Activated naive CD8-positive, alpha-beta T cell treated with anti-CD3 and anti-CD28 coated beads, Interleukin-2, amount 50 U/mL, for 16 hours (primary cell): Measurements from ENCODE around the gene TNFRSF4.
"Not testable (repeated sequence)": the region's sequence is repeated elsewhere in the genome, so short reads cannot be mapped to it uniquely, and the experiment has no call there.

Experiments
- DNase-seq: peaks from one replicate; pipeline ENCODE4 v3.0.0-alpha.2; 2020; ENCODE audit warnings: low read depth, low spot score

The TNFRSF4 gene

DNA sequence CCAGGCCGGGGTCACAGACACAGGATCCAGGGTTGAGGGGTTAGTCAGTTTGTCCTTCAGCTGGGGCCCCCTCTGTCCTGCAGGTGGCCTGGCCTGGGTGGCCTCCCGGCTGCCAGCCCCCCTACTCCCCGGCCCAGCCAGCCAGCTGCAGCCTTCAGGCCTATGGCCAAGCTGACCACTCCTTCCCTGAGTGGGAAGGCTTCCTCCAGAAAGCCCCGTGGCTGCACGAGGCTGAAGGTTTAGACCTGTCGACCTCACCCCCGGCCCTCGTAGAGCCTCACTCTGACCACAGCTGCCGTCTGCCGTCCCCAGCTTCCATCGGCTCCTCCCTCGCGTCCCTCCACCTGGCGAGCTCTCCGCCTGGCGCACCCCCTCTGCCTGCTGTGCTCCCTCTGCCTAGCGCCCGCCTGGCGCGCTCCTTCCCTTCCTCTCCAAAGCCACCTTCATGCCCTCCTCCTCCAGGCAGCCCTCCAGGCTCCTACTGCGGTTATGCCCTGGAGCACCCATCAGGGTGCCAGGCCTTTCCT is 30.7 kb downstream of the TNFRSF4 start:
- DNase-seq: no peak

DNA sequence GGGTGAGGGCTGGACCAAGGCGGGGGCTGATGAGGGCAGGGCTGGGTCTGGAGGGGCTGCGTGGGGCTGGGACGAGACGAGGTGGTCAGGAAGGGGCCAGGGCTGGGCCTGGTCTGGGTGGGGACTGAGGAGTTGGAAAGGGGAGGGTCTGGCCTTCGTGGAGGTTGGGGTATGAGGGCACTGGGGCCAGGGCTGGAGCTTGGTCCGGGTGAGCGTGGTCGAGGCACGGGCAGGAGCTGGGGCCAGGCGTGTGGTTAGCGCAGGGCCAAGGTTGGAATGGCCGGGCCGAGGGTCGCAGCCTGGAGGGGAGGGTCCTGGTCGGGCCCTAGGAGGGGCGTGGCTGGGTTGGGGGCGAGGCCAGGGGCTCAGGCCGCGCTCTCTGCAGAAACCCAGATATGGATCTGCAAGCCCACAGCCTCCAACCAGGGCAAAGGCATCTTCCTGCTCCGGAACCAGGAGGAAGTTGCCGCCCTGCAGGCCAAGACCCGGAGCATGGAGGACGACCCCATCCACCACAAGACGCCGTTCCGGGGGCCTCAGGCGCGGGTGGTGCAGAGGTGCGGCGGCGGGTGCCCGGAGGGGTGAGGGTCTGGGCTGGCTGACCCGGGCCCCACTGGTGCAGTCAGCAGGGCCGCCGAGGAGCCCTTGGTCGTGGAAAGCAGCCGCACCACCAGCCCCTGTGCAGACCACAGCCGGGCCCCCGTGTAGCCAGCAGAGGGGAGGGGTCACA is 31.3 kb downstream of the TNFRSF4 start:
- no peak for DNase-seq

DNA sequence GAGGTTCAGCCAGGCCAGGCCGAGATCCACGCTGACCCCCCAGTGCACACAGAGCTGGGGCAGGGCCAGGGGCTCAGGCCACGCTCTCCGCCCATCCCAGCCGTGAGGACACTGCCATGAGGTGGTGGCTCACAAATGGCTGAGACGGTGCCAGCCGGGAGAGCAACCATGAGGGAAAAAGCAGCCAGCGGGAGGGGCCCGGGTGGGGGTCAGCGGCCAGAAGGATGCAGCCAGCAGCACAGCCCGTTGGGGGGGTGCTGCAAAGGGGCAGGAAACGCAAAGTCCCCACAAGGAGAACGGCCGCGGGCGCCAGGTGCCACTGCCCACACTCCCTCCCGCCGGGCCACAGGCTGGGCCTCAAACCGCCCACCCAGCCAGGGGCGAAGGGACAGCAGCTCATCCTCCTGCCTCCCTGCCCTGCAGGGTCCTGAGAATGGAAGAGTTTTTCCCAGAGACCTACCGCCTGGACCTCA is 32.0 kb downstream of the TNFRSF4 start:
- DNase-seq: no peak

DNA sequence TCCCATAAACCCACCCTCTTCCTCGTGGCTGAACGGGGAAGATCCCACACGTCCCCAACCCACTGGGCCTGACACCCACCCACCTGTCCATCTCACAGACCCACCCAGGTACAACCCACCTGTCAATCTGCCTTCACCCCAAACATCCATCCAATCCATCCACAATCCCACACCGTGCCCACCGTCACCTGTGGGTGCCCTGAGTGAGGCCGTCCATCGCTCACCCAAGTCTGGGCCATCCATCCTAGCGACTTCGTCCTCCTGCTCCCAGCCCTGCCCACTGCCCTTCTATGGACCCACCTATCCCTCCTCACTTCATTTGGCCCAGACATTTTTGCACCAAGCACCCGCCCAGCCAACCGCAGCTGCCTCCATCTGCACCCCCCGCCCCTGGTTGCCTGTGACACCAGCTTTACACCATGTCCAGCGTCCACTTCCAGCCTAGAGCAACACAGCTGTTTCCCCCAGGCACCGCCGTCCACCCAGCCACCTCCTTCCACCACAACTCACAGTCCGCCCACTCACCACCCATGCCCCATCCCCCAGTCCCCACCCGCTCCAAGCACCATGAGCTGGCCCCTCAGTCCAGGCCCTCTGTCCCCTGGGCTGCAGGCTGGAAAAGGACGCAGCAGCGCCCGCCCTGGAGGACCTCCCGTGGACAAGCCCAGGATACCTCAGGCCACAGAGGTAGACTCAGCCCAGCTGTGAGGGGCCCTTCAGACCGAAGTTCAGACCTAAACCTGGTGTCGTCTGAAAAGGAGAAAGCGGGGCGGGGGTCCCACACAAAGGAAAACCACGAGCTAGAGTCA is 32.6 kb downstream of the TNFRSF4 start:
- no peak for DNase-seq

DNA sequence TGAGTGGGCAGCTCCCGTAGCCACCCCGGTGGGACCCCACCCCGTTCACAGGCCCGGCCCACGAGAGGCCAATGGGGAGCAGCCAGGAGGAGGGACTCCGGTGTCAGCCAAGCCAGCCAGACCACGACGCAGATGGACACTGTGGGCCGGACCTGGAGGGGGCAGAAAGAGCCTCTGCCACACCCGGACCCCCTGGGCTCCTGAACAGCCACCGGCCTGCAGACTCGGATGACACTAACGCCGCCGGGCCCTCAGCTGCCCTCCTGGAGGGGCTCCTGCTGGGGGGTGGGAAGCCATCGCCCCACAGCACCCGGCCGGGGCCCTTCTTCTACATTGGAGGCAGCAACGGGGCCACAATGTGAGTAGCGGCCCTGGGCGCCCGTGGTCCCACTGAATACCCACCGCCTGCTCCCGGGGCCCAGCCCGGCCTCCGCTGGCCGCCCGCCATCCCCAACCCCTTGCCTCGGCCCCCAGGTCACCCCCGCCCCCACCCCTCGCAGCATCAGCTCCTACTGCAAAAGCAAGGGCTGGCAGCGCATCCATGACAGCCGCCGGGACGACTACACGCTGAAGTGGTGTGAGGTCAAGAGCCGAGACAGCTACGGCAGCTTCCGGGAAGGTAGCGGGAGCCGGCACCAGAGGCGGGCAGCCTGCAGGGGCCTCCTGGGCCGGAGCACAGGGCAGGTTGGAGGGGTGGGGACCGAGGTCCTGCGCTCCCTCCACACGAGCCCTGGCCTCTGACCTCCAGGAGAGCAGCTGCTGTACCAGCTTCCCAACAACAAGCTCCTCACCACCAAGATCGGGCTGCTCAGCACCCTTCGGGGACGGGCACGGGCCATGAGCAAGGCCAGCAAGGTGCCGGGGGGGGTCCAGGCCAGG is 33.7 kb downstream of the TNFRSF4 start:
- no peak for DNase-seq

DNA sequence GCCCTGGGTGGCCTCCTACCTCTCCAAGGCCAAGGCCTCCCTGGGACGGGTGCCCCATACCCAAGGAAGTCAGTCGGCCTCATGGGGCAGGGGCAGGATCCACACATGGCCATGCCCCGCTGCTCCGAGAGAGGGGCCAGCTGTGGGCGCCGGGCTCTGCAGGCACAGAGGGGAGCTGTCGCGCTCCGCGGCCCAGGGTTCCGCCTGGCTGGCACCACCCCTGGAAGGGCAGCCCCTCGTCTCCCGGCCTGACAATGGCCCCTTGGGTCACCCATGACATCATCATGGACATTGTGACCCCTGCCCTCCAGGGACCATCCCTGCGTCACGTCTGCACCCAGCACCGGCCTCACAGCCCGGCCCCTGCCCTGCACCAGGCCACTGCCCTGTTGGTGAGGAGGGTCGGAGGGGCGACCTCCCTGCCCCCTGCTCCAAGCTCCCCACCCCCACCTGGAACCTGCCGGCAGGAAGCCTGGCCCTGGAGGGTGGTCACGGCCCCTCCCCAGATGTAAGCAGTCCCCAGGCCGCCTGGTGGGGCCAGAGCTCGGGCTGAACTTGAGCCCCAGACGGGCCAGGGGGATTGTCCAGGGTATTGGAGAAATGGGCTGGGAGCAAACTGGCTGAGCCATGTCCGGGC is 34.5 kb downstream of the TNFRSF4 start:
- DNase-seq: no peak

DNA sequence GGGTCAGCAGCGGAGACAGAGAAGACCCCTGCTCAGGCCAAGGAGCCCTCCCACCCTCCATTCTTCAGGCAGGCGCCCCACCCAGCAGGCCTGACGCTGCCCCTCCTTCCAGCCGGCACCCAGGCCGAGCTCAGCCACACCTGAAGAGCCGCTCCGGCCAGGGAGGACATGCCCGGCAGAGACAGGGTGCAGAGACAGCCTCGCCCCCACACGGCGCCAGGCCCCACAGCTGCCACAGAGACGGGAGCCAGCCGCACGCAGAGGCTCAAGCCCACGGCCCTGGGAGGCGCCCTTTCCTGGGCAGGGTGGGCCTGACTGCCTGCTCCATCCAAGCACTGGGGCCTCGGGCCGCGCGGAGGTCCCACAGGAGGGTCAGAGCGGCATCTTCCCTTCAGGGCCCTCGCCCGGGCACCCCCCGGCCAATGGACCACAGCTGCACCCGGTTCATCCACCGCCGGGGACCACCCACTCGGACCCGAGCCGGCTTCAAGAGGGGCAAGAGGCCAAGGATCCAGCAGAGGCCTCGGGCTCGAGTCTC is 35.1 kb downstream of the TNFRSF4 start:
- DNase-seq: no peak

DNA sequence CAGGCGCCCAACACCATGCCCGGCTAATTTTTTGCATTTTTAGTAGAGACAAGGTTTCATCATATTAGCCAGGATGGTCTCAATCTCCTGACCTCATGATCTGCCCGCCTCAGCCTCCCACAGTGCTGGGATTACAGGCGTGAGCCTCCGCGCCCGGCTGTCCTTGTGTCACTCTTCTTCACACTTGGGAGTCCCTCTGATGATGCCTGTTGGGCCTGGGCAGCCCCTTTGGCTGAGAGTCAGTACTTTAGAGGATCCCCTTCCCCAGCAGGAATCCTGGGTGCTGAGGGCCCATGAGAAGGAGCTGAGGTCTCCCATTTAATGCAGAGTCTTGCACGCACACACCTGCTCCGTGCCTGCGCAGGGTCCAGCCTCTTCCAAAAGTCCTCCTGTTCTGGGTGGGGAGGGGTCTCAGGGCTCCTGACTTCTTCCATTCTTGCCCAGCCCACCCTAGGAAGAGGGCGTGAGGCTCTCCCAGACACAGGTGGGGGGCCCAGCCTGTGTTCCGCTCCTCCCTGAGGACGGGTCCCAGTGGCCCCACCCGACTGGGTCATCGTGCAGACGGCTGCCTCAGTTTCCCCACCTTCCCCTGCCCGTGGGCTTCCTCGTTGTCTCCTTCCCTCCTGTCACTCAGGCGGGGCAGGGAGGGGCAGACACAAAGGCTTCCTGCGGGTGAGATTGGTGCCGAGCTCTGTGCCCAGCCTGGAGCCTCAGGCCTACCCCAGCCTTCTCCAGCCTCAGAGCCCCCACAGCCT is 36.3 kb downstream of the TNFRSF4 start:
- no peak for DNase-seq

DNA sequence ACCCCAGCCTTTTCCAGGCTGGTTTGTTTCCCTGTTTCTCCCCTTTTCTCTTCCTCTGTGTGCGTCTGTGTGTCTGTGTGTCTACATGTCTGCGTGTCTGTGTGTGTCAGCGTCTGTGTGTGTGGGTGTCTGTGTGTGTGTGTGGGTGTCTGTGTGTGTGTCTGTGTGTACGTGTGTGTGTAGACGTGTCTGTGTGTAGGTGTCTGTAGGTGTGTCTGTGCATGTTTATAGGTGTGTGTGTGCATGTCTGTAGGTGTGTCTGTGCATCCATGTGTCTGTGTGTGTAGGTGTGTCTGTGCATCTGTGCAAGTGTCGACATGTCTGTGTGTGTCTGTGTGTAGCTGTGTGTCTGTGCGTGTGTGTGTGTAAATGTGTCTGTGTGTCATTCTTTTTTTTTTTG is 37.0 kb downstream of the TNFRSF4 start:
- DNase-seq: no peak

DNA sequence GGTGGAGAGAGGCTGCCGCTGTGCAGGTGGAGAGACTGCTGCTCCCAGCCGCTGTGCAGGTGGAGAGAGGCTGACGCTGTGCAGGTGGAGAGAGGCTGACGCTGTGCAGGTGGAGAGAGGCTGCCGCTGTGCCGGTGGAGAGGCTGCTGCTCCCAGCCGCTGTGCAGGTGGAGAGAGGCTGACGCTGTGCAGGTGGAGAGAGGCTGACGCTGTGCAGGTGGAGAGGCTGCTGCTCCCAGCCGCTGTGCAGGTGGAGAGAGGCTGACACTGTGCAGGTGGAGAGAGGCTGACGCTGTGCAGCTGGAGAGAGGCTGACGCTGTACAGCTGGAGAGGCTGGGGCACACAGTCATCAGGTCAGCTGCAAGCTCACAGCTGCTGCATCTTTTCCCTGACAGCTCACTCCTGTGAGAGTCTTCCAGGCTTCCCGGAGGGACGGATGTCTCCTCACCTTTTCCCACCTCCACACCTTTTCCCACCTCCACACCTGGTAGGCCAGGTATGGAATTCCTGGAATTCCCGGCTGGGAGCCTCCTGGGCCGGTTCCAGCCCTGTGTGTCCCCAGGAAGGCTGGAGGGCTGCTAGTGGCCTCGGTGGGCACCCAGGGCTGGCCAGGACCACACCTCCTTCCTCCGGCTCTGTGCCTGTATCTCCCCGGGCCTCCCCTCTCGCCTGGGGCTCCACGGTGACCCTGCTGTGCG is 37.7 kb downstream of the TNFRSF4 start:
- not testable (repeated sequence) for DNase-seq

DNA sequence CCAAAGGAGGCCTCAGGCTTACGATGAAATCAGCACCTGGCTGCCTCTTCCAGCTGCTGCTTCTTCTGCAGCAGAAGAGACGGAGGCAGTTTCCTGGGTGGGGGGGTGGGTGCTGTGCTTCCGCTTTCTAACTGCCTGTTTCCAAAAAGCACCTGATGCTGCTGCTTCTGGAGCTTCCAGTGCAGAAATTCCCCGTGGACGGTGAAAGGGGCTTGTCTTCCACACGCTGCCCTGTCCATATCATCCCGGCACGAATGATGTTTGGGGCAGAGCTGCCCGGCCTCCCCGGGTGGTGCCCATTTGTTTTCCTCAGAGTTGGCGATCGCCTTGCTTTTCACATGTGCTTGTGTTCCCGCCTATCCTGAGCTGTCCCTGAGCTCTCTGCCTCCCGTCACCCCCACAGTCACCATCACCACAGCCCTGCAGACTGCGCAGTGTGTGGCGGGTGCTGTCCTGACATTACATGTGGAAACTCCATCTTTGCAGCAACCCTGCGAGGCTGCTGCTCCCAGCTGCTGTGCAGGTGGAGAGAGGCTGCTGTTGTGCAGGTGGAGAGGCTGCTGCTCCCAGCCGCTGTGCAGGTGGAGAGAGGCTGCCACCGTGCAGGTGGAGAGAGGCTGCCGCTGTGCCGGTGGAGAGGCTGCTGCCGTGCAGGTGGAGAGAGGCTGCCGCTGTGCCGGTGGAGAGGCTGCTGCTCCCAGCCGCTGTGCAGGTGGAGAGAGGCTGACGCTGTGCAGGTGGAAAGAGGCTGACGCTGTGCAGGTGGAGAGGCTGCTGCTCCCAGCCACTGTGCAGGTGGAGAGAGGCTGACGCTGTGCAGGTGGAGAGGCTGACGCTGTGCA is 38.5 kb downstream of the TNFRSF4 start:
- DNase-seq: no peak

DNA sequence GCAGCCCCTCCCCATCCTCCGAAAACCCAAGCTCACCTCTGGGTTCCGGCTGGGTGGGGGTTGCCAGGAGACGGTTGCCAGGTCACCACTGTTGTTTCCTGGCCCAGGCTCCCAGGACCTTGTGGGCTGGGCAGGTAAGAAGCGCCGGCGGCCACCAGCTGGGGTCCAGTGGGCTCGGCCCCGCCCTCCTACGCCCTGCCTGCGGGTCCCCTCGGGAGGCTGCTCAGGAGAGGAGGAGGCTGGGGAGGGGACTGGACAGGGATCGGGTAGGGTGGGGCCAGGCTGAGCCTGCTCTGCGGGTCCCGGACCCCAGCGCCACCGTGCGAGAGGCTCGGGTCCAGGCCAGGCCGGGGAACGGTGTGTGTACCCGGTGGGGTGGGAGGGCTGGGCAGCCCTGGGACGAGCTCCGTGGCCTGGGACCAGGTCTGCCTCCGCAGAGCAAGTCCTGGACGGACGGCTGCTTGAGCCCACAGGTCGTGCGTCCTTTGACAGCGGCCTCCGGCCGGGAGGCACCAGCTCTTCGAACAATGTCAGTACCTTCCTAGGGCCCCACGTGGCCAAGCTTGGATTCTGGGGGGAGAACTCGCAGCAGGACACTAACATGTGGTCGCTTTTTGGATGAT is 40.0 kb downstream of the TNFRSF4 start, which contains the start of gene TTLL10:
TTLL10 (plus strand) TSS at position 88 of the 623 bp plus-strand sequence. CDS start 5,336 bp downstream, outside the sequence.
- DNase-seq: no peak

DNA sequence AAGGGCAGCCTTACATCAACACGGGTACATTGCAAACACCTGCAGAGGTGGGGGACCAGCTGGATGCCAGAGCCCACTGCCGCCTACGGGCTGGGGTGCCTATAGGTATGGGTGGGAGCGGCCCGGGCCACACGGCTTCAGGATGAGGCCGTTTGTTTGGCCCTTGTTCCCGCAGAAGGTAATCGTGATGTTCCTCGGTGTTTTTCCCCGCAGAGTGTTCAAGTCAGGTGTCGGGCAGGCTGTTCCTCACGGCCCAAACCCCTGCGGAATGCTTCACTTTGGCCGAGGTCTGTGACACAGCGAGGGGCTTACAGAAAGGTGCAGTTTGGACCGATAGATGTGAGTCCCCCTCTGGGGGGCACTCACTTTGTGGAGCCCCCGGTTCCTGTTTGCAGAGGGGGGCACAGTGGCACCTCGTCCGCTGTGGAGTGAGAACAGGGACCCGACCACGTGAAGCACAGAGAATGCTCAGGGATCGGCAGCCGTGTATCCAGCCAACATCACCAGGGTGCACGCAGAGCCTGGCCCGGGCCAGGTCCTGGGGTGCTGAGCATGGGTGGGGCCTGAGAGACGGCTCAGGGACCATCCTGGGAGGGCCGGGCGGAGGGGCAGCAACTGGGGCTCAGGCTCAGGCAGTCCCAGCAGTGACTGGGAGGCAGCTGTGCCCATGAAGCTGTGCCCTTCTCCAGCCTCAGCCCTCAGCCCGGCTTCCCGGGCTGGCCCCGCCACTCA is 40.7 kb downstream of the TNFRSF4 start:
- no peak for DNase-seq

DNA sequence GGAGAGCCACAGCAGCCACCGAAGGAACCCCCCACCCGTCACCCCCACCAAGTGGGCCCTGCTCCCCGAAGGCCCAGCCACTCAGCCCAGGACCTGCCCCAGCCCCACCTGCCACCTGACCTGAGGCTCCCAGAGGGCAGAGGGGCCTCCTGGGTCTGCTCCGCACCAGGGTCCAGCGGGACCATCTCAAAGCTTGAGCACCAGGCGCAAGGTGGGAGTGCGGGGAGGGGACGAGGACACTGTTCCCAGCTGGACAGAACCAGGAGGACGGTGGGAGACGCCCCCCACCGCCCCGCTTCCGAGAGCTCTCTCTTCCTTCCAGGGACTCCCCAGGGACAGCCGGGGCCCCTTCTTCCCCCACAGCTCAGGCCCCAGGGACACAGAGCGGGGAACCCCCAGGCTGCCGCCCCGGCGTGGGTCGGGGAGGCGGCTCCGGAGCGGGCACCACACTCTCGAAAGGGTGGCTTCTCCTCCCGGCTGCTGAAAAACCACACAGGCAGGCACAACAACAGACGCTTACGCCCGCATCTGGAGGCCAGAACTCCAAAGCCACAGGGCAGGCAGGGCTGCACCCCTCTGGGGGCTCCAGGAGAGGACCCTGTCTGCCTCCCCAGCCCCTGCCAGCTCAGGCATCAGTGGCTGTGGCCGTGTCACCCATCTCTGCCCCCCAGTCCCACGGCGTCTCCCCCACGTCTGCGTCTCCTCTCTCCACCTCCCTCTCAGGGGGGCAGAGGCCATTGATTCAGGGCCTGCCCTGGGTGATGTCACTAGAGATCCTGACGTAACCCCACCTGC is 42.2 kb downstream of the TNFRSF4 start:
- DNase-seq: no peak

DNA sequence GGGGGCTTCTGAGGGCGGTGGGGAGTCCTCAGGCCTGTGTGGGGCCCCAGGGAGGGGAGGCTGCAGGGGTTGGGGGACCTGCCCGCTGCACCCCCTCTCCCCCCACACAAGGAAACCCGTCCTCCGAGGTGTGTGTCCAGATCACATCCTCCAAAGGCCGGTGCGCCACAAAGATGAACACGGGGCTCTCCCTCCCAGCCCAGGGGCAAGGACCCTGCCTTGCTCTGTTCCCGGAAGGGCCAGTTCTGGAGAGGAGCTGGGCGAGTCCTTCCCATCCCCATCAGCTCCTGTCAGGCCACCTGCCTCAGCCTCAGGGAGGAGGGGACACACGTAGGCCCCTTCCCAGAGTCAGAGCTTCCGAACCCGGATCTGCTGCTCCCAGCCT is 42.8 kb downstream of the TNFRSF4 start:
- no peak for DNase-seq

DNA sequence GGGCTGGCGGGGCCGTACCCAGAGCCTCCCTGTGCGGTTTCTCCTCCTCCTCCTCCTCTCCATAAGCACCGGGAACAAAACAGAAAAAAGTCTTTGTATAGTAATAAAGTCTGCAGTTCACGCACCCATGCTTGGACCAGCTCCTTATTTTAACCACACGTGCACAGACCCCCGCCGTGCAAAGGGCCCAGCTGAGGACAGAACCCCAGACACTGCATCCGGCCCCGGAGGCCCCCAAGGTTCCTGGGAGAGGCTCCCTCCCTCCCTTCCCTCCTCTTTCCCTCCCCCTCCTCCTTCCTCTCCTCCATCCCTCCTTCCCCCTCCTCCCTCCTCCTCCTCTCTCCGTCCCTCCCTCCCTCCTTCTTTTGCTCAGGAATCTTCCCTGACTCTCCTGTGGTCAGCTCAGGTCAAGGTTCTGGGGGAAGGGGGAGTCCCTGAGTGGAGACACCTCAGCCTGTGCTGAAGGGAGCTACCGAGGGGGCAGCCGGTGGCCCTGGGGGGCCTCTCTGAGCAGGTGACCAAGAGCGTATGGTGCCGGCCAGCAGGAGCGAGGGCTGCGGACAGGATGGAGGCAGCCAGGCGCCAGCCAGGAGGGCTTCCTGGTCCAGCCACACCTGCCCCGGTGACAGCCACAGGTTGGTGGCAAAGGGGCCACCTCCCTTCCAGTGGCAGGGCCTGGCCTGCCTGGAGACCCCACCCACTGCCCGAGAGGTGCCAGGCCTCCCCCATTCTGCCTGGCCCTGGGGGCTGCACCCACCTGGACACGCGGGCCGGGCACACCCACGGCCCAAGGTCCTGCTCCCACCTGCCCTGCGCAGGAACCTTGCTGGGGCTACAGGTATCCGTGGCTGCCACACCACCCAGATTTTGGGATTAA is 43.5 kb downstream of the TNFRSF4 start:
- no peak for DNase-seq
